Activated gamma-delta T cell treated with anti-CD3 and anti-CD28 coated beads, Interleukin-2, amount 50 U/mL, for 16 hours (primary cell): ENCODE data around the gene DHRS11.
"Not testable (repeated sequence)": the region's sequence is repeated elsewhere in the genome, so short reads cannot be mapped to it uniquely, and the experiment has no call there.

Source experiments
- DNase-seq: peaks from one replicate; pipeline ENCODE4 v3.0.0-alpha.2; 2020; ENCODE audit warnings: low read depth

Gene DHRS11

GRCh38 chr17:36593656-36594316 lies 2.1 kb downstream of the DHRS11 start:
- no peak for DNase-seq

- DNase-seq, result no peak
Measured at GRCh38 chr17:36594626-36595401, 3.1 kb downstream of the DHRS11 start.

DNA sequence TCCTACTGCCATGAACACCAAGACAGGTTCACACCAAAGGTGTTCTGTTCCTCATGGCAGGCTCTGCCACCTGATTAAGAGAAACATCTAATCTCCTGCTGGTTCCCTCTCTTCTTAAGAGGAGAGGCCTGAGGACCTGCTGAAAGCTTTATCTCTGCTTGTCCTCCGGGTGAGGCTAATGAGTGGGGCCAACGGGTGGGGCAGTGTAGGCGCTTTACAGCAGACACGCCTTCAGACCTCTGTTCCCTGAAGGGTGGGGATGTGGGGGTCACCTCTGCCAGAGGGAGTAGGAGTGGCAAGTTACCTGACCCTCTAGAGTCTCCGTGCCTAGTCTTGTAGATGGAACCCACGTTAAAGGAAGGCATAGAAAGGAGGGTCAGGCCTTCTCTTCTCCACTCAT lies 5.5 kb downstream of the DHRS11 start:
- no peak for DNase-seq

DNA sequence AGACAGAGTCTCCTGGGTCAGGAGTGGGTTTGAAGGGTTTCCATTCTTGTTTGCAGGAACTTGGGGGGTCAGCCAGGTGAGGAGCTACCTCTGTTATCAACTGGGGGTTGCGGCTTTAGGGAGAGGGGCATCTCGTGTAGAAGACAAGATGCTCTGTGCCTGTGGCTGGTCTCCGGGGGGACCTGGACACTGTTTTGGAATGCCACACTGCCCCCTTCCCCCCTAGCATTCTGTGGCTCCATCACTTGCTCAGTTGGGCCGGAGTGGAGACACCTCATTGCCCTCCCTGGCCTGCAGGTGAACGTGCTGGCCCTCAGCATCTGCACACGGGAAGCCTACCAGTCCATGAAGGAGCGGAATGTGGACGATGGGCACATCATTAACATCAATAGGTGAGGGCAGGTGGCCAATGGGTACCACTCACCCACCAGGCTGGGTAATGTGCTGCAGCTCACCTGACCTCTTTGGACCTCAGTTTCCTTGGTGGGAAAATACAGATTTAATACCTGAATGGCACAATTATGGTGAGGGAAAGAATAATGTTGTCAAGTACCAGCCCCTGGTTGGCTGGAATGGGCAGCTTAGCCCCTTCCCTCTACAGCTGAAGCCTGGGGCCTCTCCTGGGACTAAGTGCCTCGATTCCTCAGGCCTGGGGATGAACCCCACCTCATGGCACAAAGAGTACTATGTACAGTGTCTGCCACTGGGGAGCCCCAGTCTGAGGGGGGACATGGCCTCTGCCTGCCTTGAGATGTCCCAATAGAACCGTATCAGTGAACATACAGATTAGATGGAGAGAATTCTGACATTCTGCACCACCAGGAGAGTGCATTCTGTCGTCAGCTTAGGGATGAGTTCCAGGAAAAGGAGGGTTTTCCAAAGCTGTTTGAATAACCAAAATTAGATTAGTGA lies 6.4 kb downstream of the DHRS11 start:
- no peak for DNase-seq

GRCh38 chr17:36598951-36599401 lies 7.3 kb downstream of the DHRS11 start:
- no peak for DNase-seq

DNA sequence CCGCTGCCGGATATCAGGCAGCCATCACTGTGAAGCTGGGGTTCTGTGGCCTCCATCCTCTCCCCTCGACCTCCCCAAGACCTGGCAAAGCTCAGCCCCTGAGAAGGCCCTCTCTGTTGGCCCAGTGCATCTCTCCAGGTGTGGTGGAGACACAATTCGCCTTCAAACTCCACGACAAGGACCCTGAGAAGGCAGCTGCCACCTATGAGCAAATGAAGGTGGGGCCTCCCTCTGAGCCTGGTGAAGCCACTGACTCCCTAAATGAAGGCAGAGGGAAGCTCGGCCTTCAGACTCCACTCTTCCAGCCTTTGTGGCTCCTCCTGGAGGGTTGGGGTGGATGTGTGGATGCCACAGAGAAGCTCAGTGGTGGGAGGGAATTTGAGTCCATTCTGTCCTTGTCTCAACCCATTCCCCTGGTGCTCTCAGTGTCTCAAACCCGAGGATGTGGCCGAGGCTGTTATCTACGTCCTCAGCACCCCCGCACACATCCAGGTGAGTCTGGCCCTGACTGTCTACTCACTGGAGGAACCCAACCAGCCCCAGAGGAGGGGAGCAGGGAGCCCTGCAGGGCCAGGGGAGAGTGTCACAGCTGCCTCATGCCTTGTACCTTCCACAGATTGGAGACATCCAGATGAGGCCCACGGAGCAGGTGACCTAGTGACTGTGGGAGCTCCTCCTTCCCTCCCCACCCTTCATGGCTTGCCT lies 8.0 kb downstream of the DHRS11 start:
- no peak for DNase-seq

DNA sequence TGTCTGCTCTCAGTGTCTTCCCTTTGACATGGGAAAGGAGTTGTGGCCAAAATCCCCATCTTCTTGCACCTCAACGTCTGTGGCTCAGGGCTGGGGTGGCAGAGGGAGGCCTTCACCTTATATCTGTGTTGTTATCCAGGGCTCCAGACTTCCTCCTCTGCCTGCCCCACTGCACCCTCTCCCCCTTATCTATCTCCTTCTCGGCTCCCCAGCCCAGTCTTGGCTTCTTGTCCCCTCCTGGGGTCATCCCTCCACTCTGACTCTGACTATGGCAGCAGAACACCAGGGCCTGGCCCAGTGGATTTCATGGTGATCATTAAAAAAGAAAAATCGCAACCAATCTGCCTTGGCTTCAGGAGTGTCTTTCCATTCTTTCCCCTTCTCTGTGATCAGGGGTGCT lies 8.8 kb downstream of the DHRS11 start:
- DNase-seq, result no peak

- DNase-seq, result no peak
Measured at GRCh38 chr17:36600936-36601302, 9.2 kb downstream of the DHRS11 start.

DNA sequence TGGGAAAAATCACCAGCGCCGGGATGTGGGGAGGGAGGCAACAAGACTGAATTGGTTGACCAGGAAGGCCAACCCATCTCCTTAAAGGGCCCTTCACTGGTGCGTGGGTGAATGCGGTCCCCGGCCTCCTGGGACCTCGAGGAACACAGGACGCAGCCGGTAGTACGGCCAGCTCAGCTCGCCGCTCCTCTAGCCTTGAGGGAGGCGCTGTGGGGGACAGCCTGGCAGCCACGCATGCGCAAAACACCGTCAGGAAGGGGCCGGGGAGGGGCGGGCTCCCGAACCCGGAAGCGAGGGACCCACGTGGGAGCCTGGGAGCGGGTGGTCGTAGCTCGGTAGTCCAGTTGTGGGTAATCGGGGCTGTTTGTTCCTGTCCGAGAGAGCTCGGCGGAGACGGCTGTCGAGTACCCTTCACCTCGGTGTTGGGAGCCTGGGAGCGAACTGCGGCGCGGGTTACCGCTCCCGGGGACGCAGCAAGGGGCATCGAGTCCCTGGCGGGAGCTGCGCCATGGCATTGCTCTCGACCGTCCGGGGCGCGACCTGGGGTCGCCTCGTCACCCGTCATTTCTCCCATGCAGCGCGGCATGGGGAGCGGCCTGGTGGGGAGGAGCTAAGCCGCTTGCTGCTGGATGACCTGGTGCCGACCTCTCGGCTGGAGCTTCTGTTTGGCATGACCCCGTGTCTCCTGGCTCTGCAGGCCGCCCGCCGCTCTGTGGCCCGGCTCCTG lies 9.8 kb downstream of the DHRS11 start, which contains the start of gene MRM1:
TSS of gene MRM1 (plus strand) at position 281 of the 727 bp plus-strand sequence. CDS start at position 509, 228 bp downstream.
- peak; percentile 90 for DNase-seq

GRCh38 chr17:36602030-36602748 lies 10.5 kb downstream of the DHRS11 start:
- no peak for DNase-seq

DNA sequence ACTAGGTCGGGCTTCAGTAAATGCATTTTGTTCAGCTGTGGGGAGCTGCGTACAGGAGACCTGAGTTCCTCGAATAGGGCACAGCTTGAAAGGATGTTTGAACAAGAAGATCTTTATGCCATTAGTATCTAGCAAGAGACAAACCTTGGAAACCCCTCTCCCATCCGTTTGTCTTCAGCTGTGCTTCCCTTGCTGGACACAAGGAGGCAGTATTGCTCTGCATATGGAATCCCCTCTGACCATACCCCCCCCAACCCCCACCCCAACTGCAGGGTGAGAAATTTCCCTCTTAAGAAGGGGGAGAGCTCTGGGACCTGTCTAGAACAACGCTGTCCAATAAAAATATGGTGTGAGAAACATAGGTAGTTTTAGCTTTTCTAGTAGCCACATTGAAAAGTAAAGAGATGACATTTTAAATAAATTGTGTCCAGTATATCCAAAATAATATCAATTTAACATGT lies 11.3 kb downstream of the DHRS11 start:
- peak; percentile 47 for DNase-seq

GRCh38 chr17:36605028-36605427 lies 13.3 kb downstream of the DHRS11 start:
- not testable (repeated sequence) for DNase-seq

DNA sequence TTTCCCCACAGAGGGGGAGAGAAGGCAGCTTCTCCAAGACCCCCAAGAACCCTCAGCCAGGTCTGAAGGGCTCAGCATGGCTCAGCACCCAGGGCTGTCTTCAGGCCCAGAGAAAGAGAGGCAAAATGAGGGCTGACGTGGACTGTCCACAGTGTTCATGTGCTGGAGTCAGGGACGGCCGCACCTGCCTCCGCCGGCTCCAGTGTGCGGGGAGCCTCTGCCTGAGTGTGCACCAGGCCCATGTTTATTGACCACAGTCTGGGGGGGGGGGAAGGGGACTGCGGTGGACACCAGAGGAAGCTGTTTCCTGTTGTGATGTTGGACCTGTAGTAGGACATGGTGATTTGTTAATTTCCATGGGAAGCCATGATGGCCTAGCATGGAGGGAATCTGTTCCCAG lies 16.6 kb downstream of the DHRS11 start:
- no peak for DNase-seq

GRCh38 chr17:36608794-36609497 lies 17.3 kb downstream of the DHRS11 start:
- DNase-seq, result no peak

- DNase-seq, result no peak
Measured at GRCh38 chr17:36609498-36609862, 17.8 kb downstream of the DHRS11 start.

GRCh38 chr17:36610474-36610873 lies 18.8 kb downstream of the DHRS11 start:
- no peak for DNase-seq

- DNase-seq, result no peak
Measured at GRCh38 chr17:36611345-36612072, 19.8 kb downstream of the DHRS11 start.

DNA sequence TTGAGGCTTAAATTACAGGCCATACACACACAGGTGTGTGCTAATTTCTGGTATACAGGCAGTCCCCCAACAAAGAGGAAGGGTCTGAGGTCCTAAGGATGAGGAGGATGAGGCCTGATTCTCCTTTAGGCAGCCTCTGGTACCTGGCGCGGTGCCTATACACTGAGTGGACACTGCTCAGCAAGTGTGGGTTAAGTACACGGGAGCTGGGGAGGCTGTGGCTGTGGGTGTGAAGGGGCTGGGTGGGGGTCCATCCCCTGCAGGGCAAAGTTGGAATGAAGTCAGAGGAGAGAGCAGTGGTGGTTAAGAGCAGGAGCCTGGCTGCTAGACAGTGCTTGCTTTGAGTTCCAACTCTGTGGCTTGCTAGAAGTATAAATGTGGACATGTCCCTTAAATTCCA lies 20.6 kb downstream of the DHRS11 start:
- DNase-seq, result no peak

DNA sequence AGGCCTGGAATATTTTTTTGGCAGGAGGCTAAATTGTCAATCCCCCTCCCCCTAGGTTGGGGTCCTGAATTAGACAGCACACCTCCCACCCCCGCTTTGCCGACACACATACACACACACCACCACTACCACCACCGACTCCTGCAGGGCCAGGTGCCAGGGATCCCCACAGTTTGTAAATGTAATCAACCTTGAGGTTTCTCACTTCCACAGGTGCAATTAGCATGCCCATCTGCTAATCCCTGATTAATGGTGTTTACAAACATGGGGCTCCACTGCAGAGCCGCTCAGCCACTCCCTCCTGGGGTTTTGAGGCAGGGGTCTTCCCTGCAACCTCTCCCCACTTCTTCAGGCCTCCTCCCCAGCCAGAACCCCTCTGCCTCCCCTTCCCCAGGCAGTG lies 21.5 kb downstream of the DHRS11 start:
- no peak for DNase-seq
